ENCODE data around the gene RIMKLB.
"Not testable (repeated sequence)": the region's sequence is repeated elsewhere in the genome, so short reads cannot be mapped to it uniquely, and the experiment has no call there.

The RIMKLB gene

DNA sequence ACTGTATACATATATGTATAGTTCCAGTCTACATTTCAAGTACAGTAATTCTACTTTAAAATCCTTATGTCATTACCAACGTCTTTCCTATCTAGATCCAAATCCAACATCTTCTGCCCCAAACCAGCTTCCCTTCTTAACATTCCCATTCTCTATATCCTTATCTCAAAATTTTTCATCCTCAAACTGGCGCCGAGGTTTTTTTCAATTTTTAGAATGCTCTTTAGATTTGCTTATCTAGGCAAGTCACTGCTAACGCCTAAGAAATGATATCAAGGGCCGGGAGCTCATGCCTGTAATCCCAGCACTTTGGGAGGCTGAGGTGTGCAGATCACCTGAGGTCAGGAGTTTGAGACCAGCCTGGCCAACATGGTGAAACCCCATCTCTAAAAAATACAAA lies 48.3 kb downstream of the RIMKLB start:
- ChIA-PET CTCF (no interaction called here), POLR2A (ENCODE audit: low non-redundant PET) (no interaction called here)
- TF ChIP-seq, protein P1, sequence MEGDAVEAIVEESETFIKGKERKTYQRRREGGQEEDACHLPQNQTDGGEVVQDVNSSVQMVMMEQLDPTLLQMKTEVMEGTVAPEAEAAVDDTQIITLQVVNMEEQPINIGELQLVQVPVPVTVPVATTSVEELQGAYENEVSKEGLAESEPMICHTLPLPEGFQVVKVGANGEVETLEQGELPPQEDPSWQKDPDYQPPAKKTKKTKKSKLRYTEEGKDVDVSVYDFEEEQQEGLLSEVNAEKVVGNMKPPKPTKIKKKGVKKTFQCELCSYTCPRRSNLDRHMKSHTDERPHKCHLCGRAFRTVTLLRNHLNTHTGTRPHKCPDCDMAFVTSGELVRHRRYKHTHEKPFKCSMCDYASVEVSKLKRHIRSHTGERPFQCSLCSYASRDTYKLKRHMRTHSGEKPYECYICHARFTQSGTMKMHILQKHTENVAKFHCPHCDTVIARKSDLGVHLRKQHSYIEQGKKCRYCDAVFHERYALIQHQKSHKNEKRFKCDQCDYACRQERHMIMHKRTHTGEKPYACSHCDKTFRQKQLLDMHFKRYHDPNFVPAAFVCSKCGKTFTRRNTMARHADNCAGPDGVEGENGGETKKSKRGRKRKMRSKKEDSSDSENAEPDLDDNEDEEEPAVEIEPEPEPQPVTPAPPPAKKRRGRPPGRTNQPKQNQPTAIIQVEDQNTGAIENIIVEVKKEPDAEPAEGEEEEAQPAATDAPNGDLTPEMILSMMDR (conservative IDR thresholded peaks at IDR 0.05; ENCODE audit: low read depth): no peak
- no peak overlapping the region for H3K27ac ChIP-seq
- DNase-seq (ENCODE audit: low spot score): no peak

DNA sequence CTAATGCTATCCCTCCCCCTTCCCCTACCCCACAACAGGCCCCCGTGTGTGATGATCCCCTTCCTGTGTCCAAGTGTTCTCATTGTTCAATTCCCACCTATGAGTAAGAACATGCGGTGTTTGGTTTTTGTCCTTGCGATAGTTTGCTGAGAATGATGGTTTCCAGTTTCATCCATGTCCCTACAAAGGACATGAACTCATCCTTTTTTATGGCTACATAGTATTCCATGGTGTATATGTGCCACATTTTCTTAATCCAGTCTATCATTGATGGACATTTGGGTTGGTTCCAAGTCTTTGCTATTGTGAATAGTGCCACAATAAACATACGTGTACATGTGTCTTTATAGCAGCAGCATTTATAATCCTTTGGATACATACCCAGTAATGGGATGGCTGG lies 62.3 kb downstream of the RIMKLB start:
- DNase-seq (ENCODE audit: low spot score); CTCF ChIA-PET; POLR2A ChIA-PET (ENCODE audit: low non-redundant PET); H3K27ac ChIP-seq: not testable (repeated sequence)

DNA sequence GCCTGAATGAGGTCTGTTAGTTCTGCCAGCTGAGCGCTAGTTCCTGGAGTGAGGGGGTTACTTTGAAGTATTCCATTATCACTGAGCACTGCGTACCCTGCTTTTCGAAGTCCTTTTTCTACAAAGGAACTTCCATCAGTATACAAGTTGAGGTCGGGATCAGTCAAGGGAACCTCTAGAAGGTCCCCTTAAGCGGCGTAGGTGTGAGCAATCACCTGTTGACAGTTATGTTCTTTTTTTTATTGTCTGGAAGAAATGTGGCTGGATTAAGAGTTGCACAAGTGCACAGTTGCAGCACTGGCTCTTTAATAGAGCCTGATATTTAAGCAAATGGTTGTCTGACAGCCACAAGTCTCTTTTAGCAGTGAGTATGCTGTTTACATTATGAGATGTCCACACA lies 64.9 kb downstream of the RIMKLB start:
- H3K27ac ChIP-seq; CTCF ChIA-PET; DNase-seq (ENCODE audit: low spot score); POLR2A ChIA-PET (ENCODE audit: low non-redundant PET): not testable (repeated sequence)

DNA sequence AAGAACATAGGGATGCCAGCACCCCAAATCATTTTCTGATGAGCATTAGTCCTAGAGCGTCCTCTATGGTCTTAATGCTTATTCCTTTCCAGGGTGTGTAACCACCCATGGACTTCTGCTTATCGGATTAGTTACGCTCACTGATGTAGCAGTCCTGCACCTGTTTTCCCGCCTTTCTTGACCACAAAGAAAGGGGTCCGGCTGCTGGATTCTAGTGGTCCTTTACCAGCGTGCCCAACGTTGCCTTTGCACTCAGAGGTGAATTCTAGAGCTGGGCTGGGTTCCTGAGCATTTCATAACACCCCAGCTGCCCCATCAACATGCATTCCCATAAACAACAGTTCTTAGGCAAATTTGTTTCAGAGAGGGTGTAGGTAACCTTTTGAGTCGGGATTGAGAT lies 68.3 kb downstream of the RIMKLB start:
- CTCF ChIA-PET: not testable (repeated sequence)

DNA sequence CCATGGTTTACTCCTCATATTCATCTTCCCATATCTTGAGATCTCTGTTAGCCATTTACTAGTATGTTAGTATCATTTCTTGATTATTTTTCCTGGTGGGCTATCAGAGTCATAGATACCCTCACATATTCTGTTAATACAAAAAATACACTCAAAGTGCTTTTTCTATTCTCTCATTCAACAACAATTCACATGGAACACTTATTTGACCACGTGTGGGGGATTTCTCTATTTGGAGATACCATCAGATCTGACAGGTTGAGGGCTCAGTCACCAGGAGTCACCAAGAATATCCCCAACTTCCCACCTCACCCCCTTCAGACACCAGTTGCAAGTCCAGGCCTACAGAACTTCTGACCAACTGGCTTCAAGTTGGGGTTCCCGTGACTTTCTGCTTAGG lies 72.7 kb downstream of the RIMKLB start:
- no peak for DNase-seq (ENCODE audit: low spot score)
- no peak overlapping the region for H3K27ac ChIP-seq
- ChIA-PET CTCF (no interaction called here), POLR2A (ENCODE audit: low non-redundant PET) (no interaction called here)
- TF ChIP-seq, protein P1 (conservative IDR thresholded peaks at IDR 0.05; ENCODE audit: low read depth): no peak

More for the DNA sequence above, 68.3 kb downstream of the RIMKLB start:
- H3K27ac ChIP-seq; POLR2A ChIA-PET (ENCODE audit: low non-redundant PET); DNase-seq (ENCODE audit: low spot score): not testable (repeated sequence)

DNA sequence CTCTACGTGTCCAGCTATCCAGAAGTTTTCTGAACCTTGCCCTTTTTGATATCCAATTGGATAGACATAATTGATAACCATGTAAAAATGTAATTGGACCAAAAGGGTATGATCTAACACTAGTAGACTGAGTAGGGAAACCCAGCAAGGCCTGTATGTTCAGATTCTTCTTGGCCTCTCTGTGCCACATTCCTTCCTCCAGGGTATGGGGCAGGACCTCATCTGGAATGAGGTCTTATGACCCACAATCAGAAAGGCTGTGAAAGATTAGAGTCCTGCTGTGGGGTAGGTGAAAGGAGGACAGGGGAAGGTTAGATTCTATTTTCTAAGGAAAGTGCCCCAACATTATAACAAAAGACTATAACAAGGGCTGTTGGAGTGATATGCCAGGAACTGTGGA lies 73.3 kb downstream of the RIMKLB start:
- ChIA-PET CTCF (no interaction called here), POLR2A (ENCODE audit: low non-redundant PET) (no interaction called here)
- TF ChIP-seq, protein P1 (conservative IDR thresholded peaks at IDR 0.05; ENCODE audit: low read depth): no peak
- DNase-seq (ENCODE audit: low spot score): no peak
- H3K27ac ChIP-seq: no peak overlapping the region

DNA sequence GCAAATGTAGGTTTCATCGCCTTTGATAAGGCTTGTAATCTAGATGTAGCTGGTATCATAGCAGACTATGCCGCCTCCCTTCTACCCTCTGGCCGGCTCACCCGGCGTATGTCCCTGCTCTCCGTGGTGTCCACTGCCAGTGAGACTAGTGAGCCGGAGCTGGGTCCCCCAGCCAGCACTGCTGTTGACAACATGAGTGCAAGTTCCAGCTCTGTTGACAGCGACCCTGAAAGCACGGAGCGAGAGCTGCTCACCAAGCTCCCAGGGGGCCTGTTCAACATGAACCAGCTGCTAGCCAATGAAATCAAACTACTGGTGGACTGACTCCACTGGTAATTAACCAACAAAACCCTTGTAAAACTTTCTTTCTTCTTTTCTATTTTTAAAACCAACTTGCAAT lies 75.7 kb downstream of the RIMKLB start:
- CTCF ChIA-PET: no interaction called here
- H3K27ac ChIP-seq: no peak overlapping the region
- POLR2A ChIA-PET (ENCODE audit: low non-redundant PET): no interaction called here
- TF ChIP-seq, protein P1 (conservative IDR thresholded peaks at IDR 0.05; ENCODE audit: low read depth): no peak
- DNase-seq (ENCODE audit: low spot score): no peak

DNA sequence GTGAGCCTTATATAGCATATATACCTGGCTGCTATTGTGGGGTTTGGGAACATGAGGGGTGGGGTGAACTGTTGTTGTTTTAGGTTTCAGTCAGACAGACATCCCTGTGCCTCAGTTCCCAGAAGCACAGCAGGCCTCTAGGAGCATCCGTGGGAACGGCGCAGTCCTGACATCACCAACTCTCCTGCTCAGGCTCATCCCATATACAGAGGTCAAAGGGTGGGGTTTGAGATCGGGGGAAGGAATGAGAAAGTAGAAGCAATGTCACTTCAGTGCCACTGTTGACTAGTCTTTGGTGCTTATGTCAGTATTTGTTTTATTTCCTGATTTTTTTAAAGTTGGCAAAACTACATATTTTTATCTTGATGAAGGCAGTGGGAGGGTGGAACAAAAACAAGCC lies 81.5 kb downstream of the RIMKLB start:
- H3K27ac ChIP-seq: no peak overlapping the region
- DNase-seq (ENCODE audit: low spot score): no peak
- POLR2A ChIA-PET (ENCODE audit: low non-redundant PET): no interaction called here
- TF ChIP-seq, protein P1 (conservative IDR thresholded peaks at IDR 0.05; ENCODE audit: low read depth): no peak
- CTCF ChIA-PET: no interaction called here
